NCI-H2107 treated with DMSO at 0.1 percent for 48 hours (cell line): ENCODE data around the gene AMD1.
"Not testable (repeated sequence)": the region's sequence is repeated elsewhere in the genome, so short reads cannot be mapped to it uniquely, and the experiment has no call there.

Source experiments
- DNase-seq: peaks from one replicate; lab custom pipeline; 2025; ENCODE audit not compliant: unreplicated experiment; lab: John Stamatoyannopoulos, UW

The AMD1 gene

GRCh38 chr6:110873981-110874879 lies at the start of gene AMD1:
AMD1 (plus strand) TSS chr6:110874785; CDS start chr6:110875106, 321 bp downstream.
- peak; percentile 94 for DNase-seq

DNA sequence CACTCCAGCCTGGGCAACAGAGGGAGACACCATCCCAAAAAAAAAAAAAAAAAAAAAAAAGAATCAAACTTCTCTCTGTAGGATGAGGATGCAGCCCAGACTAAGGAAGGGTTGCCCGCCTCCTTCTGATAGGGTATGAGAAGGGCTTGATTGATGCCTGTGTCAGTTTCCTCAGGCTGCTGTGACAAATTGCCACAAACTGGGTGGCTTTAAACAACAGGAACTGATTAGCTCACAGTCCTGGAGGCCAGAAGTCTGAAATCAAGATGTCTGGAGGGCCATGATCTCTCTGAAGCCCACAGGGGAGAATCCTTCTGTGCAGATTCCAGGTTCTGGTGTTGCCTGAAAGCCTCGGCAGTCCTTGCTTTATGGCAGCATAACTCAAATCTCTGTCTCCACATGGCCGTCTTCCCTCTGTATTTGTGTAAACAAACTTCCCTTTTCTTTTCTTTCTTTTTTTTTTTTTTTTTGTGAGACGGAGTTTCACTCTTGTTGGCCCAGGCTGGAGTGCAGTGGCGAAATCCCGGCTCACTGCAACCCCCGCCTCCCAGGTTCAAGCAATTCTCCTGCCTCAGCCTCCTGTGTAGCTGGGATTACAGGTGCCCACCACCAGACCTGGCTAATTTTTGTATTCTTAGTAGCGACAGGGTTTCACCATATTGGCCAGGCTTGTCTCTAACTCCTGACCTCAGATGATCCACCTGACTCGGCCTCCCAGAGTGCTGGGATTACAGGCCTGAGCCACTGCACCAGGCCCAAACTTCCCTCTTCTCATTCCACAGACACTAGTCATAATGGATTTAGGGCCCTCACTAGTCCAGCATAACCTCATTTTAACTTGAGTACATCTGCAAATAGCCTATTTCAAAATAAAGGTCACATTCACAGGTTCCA lies 48.1 kb upstream of the AMD1 start:
- no peak for DNase-seq

DNA sequence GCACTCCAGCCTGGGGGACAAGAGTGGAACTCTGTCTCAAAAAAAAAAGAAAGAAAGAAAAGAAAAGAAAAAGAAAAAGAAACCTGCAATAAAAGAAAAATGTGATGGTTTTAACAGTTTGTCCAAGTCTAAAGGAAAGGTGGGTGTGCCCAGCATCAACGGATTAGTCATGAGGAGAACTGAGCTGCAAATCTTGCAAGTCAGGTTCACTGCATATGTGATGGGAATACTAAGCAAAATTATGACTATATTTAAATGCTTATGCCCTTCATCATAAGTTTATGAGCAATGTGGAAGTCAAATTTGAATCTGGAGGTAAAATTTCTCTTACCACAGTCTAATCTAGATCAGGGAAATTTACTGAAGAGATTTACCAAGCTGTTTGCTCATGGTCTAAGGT lies 46.2 kb upstream of the AMD1 start:
- DNase-seq: no peak

DNA sequence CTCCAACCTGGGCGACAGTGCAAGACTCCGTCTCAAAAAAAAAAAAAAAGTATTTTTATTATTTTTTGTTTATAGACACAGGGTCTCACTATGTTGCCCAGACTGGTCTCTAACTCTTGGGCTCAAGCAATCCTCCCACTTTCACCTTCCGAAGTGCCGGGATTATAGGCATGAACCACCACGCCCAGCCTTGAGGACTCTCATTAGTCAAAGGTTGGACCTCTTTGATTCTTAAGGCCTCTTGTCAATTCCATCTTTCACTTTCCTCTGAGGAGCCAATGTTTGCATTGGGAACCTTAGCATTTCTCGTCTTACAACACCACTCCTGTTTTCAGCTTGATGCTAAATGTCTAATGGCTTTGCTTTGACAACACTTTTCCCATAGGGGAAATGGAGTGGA lies 43.2 kb upstream of the AMD1 start:
- no peak for DNase-seq

DNA sequence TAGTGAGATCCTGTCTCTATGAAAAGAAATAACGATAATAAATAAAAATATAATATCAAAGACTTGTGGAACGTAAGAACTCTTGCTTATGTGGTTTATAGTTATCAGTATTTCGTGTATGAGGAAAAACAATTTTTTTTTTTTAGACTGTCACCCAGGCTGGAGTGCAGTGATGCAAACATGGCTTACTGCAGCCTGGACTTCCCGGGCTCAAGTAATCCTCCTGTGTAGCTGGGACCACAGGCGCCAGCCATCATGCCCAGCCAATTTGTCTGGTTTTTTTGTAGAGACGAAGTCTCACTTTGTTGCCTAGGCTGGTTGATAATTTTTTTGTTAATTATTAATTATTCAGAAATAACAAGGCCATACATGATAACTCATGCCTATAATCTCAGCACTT lies 40.8 kb upstream of the AMD1 start:
- DNase-seq: no peak

DNA sequence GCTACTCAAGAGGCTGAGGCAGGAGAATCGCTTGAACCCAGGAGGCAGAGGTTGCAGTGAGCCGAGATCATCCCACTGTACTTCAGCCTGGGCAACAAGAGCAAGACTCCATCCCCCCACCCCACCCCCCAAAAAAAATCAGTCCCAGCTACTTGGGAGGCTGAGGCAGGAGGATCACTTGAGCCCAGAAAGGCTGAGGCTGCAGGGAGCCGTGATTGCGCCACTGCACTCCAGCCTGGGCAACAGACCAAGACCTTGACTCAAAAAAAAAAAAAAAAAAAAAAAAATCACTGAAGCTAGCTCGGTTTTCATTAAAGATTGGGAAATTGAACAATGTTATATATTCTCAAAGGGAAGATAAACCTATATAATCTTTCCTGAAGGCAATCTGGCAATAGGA lies 38.8 kb upstream of the AMD1 start:
- not testable (repeated sequence) for DNase-seq

DNA sequence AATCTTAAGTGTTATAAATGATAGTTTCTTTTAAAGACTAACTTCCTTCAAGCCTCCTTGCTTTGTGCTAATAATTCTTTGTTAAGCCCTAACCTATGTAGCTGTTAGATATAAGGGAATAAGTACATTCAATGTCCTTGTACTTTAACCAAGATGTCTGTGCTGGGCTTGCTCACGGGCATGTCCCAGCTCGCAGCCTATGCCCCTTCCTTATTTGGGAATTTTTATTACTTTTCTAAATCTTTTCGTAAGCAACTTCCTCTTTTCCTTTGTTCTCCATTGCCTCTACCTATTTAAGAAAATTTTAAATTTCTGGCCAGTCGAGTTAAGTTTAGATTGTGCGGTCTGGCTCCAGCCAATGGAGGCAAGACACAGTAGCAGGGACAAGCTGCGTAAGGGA lies 33.3 kb upstream of the AMD1 start:
- DNase-seq: no peak

- no peak for DNase-seq
Measured at GRCh38 chr6:110849781-110850180, 24.8 kb upstream of the AMD1 start.

DNA sequence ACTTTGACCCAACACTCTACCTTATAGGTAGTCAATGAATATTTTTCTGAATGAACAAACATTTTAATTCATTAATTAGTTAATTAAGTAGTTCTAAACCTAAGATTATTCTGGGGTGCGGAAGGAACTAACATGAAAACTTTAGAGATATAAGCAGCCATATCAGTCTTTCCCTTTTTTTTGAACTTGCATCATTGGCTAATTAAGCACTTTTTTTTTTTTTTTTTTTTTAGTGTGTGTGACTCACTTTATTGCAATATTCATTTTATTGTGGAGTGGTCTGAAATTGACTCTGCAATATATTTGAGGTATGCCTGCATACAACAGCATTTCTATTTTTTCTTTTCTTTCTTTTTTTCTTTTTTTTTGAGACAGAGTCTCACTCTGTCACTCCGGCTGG lies 21.8 kb upstream of the AMD1 start:
- no peak for DNase-seq

DNA sequence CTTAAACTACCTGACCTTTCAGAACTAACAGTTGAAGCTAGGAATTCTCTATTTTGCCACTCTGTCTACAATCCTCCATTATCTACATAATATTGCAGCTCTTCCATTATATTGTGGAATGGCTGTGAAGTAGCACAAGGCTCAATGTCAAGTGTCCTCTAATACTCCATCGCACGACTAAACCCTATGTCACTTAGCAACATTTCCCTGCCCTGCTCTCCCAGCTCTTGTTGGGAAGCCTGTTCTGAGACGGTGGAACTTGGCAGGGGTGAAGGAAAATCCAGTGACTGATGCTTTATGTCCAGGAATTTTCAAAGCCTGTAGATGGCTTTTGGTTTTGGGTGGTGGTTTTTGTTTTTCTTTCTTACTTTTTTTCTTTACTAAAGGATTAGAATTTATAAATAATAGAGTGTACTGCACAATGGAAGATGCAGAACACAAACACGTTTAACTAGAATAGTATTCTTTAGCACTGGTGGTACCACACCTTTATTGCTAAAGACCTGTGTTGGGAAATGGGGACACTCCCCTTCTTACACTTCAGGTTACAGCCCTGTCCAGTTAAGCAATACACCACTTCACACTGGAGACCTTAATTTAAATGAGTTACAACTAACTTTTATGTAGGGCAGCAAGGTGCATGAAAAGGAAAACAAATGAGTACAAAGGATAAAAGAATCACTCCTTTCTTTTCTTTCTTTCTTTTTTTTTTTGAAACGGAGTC lies 20.7 kb upstream of the AMD1 start:
- DNase-seq: no peak

DNA sequence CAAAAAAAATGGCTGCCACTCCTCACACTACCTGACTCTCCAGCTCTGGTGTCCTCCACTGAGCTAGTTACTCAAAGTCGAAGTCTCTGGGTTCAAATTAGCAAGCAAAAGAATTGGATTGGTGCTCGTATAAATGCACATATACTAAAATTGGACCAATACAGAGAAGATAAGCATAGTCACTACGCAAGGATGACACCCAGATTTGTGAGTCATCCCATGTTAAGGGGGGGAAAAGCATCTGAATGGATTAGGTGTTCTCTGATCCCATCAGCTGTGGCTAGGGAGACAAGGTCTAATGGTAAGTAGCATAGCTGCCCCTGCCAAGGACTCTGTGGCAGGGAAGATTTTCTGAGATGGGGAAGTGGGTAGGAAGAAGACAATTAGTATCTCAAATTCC lies 18.3 kb upstream of the AMD1 start:
- no peak for DNase-seq

DNA sequence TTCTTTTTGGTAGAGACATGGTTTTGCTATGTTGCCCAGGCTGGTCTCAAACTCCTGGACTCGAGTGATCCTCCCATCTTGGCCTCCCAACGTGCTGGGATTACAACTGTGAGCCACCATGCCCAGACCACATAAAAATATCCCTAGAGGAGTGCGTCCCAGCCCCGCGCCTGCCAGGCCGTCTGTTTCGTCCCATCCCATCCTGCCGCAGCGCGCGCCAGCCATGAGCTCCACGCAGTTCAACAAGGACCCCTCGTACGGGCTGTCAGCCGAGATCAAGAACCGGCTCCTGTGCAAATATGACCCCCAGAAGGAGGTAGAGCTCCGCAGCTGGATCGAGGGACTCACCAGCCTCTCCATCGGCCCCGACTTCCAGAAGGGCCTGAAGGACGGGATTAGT lies 16.6 kb upstream of the AMD1 start:
- no peak for DNase-seq

- DNase-seq: no peak
Measured at GRCh38 chr6:110858562-110859214, 15.9 kb upstream of the AMD1 start.

GRCh38 chr6:110859335-110859792 lies 15.2 kb upstream of the AMD1 start:
- DNase-seq: no peak

DNA sequence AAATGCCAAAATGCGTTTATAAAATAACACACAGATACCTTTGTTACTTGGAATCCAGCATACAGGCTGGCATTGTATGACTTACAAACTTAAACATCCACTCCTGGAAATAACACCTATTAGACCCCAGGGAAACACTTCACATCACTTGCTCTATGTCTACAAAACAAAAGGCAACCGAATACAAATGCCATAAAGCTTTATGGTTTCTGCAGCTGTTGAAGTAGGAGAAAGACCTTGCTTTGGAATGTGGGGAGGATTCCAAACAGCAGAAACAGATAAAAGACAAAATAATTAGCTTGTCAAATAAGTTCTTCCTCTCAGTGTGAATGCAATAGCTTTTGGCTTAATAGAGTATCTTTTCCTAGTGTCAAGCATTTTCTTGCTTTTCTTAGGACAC lies 9.8 kb upstream of the AMD1 start:
- peak; percentile 16 for DNase-seq

DNA sequence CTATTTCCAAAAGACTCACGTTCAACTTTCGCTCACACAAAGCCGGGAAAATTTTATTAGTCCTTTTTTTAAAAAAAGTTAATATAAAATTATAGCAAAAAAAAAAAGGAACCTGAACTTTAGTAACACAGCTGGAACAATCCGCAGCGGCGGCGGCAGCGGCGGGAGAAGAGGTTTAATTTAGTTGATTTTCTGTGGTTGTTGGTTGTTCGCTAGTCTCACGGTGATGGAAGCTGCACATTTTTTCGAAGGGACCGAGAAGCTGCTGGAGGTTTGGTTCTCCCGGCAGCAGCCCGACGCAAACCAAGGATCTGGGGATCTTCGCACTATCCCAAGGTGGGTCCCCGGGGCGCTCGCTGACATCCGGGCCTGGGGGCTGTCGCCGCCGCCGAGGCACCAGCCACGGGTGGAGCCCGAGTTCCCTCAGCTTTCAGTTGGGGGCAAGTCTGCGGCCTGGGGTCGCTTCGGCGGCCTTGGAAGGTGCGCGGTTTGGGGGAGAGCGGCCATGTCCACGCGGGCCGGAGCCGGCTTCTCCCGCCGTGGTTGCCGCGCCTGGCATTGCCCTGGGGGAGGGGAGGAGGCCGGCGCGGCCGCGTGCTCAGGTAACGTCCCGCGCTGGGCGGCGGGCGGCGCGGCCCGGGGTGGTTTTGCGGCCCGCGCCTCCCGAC lies 429 bp downstream of the AMD1 start:
- no peak for DNase-seq

DNA sequence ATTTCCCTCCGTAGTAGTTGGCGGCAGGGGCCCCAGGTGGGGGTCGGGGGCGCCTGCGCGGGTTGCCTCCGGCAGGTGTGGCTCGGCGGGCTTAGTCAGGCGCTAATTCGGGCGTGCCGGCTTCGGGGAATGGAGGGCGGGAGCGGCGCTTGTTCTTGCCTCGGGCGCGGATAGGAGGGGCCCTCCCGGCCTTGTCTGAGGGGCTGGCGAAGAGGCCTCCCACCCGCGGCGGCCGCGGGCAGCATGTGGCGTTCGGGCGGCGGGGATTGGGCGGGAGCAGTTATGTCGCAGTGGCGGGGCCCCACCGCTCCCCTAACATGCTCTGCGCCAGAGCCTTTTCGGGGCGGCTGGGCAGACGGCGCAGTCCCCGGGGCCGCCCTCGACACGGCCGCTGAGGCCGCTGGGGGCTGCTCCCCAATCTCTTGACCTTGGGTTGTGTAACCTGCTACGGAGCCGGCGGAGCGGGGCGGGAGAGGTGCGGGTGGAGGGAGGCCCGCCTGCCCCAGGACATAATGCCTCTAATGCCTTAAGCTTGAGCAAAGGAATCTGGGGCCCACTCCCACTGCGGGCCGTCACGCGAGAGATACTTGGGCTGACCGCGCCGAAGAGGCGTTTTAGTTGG lies 1.1 kb downstream of the AMD1 start:
- DNase-seq: no peak

DNA sequence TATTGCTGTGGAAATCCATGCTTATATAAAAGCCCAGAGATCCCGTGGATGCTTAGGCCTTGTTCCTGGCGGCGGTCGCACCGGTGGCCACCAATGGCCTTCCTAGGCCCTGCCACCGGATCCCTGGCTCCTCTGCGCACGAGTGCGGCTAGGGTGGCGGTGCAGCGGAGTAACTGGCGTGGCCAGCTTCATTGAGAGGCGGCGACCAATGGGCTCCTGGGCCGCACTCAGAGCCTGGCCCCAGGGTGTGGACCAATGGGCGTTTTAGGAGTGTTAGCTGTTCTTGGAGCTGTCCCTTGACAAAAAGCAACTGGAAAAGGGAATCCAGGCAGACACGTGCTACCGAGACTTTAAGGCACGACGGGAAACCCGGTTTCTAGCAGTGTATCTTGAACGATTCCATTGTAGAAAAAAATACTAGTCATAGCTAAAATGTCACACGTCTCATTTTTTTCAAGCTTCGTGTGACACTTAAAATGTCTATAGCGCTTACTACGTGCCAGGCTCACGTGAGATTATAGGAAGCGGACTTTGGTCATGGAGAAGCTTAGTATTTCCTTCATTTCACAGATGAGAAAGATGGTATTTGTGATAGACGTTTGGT lies 1.7 kb downstream of the AMD1 start:
- DNase-seq: peak; percentile 47

DNA sequence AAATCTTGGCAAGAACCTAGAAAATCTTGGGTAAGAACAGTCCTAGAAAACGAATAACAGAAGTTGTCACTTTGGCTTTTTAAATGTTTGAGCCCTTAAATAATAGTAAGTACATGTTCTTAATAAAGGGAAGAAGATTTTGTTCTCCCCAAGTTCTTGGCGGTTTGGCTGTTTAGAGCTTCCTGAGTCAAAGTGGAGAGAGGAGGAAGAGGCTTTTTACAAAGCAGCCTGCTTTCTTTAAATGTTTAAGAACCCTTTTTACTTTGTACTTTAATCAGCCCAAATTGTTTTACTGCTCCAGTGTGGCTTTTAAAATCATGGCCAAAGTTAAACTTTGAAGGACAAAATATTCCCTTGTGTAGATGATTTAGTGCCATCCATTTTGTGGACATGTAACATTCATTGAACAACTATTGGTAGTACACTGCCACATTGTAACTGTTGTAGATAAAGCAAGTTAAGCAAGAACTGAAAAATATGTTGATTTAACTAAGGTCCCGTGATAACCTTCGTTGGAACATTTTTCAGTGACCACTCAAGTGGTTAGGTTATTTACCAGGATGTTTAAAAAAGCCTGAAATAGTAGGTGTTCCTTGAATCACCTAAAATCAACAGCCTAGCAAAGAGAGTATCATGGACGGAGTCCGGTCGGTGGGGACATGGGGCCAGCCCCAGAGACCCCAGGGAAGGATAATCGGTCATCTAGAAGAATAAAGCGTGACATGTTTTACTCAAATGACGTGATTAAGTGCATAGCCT lies 2.4 kb downstream of the AMD1 start:
- no peak for DNase-seq
